ENCODE data around the gene LRRC1.

LRRC1 gene

GRCh38 chr6:53896196-53896595, 101.4 kb downstream of the LRRC1 start:
- no peak for DNase-seq

- DNase-seq: no peak
Observed at GRCh38 chr6:53898026-53898795, 103.4 kb downstream of the LRRC1 start.

- DNase-seq: no peak
Observed at GRCh38 chr6:53899512-53899911, 104.7 kb downstream of the LRRC1 start.

- no peak for DNase-seq
Observed at GRCh38 chr6:53903357-53903756, 108.6 kb downstream of the LRRC1 start.

GRCh38 chr6:53906103-53906502, 111.3 kb downstream of the LRRC1 start:
- no peak for DNase-seq

GRCh38 chr6:53906842-53907241, 112.0 kb downstream of the LRRC1 start:
- DNase-seq: no peak

GRCh38 chr6:53910834-53911233, 116.0 kb downstream of the LRRC1 start:
- DNase-seq: no peak

GRCh38 chr6:53912661-53913060, 117.9 kb downstream of the LRRC1 start:
- no peak for DNase-seq

- DNase-seq: no peak
Observed at GRCh38 chr6:53913286-53913685, 118.5 kb downstream of the LRRC1 start.

- no peak for DNase-seq
Observed at GRCh38 chr6:53915026-53915691, 120.4 kb downstream of the LRRC1 start.

- DNase-seq: no peak
Observed at GRCh38 chr6:53916804-53917463, 122.1 kb downstream of the LRRC1 start.

- no peak for DNase-seq
Observed at GRCh38 chr6:53917464-53917842, 122.6 kb downstream of the LRRC1 start.

- DNase-seq: no peak
Observed at GRCh38 chr6:53918854-53919510, 124.2 kb downstream of the LRRC1 start.

- DNase-seq: no peak
Observed at GRCh38 chr6:53919881-53920360, 125.1 kb downstream of the LRRC1 start.

- no peak for DNase-seq
Observed at GRCh38 chr6:53920881-53921280, 126.1 kb downstream of the LRRC1 start.

GRCh38 chr6:53921639-53922038, 126.8 kb downstream of the LRRC1 start:
- no peak for DNase-seq

GRCh38 chr6:53922539-53922981, 127.8 kb downstream of the LRRC1 start:
- no peak for DNase-seq

- DNase-seq: no peak
Observed at GRCh38 chr6:53924277-53924676, 129.5 kb downstream of the LRRC1 start.

- DNase-seq: no peak
Observed at GRCh38 chr6:53924821-53925422, 130.1 kb downstream of the LRRC1 start.

GRCh38 chr6:53925891-53926290, 131.1 kb downstream of the LRRC1 start:
- no peak for DNase-seq

- no peak for DNase-seq
Observed at GRCh38 chr6:53926505-53926904, 131.7 kb downstream of the LRRC1 start.

- DNase-seq: no peak
Observed at GRCh38 chr6:53928641-53929040, 133.8 kb downstream of the LRRC1 start.
